H1 (cell line): ENCODE measurements around the gene RARA. TPM values are rescaled to one million over a fixed set of nuclear protein-coding genes. Genes with fewer than 3 reads are reported as not detected.

ENCODE experiments used
- CTCF ChIA-PET: fragments of 300-600 bp; sonication (Branson Sonifier 250); formaldehyde crosslinking; loops from one replicate; lab custom pipeline; 2021; ENCODE audit not compliant: partially characterized antibody; lab: Charles Lee
- POLR2A ChIA-PET: fragments of 300-600 bp; sonication (Branson Sonifier 250); formaldehyde crosslinking; loops from one replicate; lab custom pipeline; 2021; ENCODE audit warnings: inconsistent platforms; ENCODE audit not compliant: partially characterized antibody; lab: Charles Lee
- DNase-seq, 2 experiments: peaks; one replicate each; pipeline versions ENCODE4 v3.0.0 to v3.0.0-alpha.2; 2010 to 2022; ENCODE audit warnings: low spot score in 2 of 2, low read depth in 1 of 2, mixed read lengths in 1 of 2
- FAIRE-seq: peaks from 2 replicates; lab custom pipeline; 2011; peaks lifted over from hg19 to GRCh38; lab: Jason Lieb, UNC
- H2AFZ ChIP-seq: 2 replicates; pipeline ENCODE4 v1.8.1; 2012; ENCODE audit warnings: low read length, inconsistent platforms
- H2AK5ac ChIP-seq: 2 replicates; pipeline ENCODE4 v1.6.1; 2013; ENCODE audit warnings: low read depth, low read length
- H2BK120ac ChIP-seq: replicated peaks from 2 replicates; pipeline ENCODE3; 2013; ENCODE audit warnings: low read depth, low read length, inconsistent platforms
- H2BK12ac ChIP-seq: 2 replicates; pipeline ENCODE4 v1.6.1; 2013; ENCODE audit warnings: low read depth, low read length
- H2BK15ac ChIP-seq: 2 replicates; pipeline ENCODE4 v1.6.1; 2013; ENCODE audit warnings: low read length
- H2BK20ac ChIP-seq: 2 replicates; pipeline ENCODE4 v1.6.1; 2013; ENCODE audit warnings: low read length
- H2BK5ac ChIP-seq: 2 replicates; pipeline ENCODE4 v1.6.1; 2013; ENCODE audit warnings: low read depth, low read length
- H3K14ac ChIP-seq: 2 replicates; pipeline ENCODE4 v1.6.1; 2013; ENCODE audit warnings: inconsistent platforms; ENCODE audit not compliant: insufficient read length
- H3K18ac ChIP-seq: 2 replicates; pipeline ENCODE4 v1.6.1; 2013; ENCODE audit warnings: low read length; ENCODE audit errors: extremely low read depth
- H3K23ac ChIP-seq: 2 replicates; pipeline ENCODE4 v1.6.1; 2013; ENCODE audit warnings: inconsistent platforms; ENCODE audit not compliant: insufficient read length
- H3K23me2 ChIP-seq: 2 replicates; pipeline ENCODE4 v1.6.1; 2013; ENCODE audit warnings: low read depth, low read length
- H3K27ac ChIP-seq: 2 replicates; pipeline ENCODE4 v1.6.1; 2011; ENCODE audit warnings: low read depth, low read length, inconsistent platforms
- H3K27me3 ChIP-seq, 4 experiments: replicated peaks in 1 of 4; 1 replicate in 1 of 4; 2 replicates in 3 of 4; pipeline versions ENCODE4 v1.6.1 to v1.8.1; 2011 to 2013; ENCODE audit warnings: low read length in 3 of 4, mild to moderate bottlenecking in 3 of 4, inconsistent platforms in 2 of 4, mixed read lengths in 2 of 4, moderate library complexity in 1 of 4; ENCODE audit not compliant: control insufficient read depth in 3 of 4, insufficient read depth in 3 of 4; ENCODE audit errors: extremely low read depth in 1 of 4
- H3K36me3 ChIP-seq, 4 experiments: 2 replicates each; pipeline versions ENCODE4 v1.6.1 to v1.8.1; 2011 to 2013; ENCODE audit warnings: mild to moderate bottlenecking in 4 of 4, low read length in 3 of 4, moderate library complexity in 2 of 4, control low read depth in 1 of 4, inconsistent platforms in 1 of 4; ENCODE audit not compliant: insufficient read depth in 4 of 4, control insufficient read depth in 2 of 4
- H3K4ac ChIP-seq: replicated peaks from 2 replicates; pipeline ENCODE3; 2013; ENCODE audit warnings: low read length, low read depth, mixed read lengths, inconsistent platforms; ENCODE audit not compliant: insufficient read length
- H3K4me1 ChIP-seq, 4 experiments: replicated peaks in 1 of 4; 1 replicate in 1 of 4; 2 replicates in 3 of 4; pipeline versions ENCODE4 v1.6.1 to v1.8.1; 2011 to 2013; ENCODE audit warnings: low read length in 3 of 4, inconsistent platforms in 2 of 4, mixed read lengths in 1 of 4; ENCODE audit not compliant: insufficient read depth in 4 of 4, control insufficient read depth in 3 of 4
- H3K4me2 ChIP-seq, 2 experiments: 2 replicates each; pipeline versions ENCODE4 v1.6.1 to v1.8.1; 2011 to 2013; ENCODE audit warnings: low read depth in 2 of 2, low read length in 2 of 2, control low read depth in 1 of 2, inconsistent platforms in 1 of 2, mild to moderate bottlenecking in 1 of 2; ENCODE audit not compliant: insufficient read depth in 1 of 2
- H3K4me3 ChIP-seq, 4 experiments: fragments of 200-600, 300-600 bp in 1 of 4; sonication (generic), shearing (Covaris generic), sonication (Bioruptor Twin) in 1 of 4; 2 replicates each; pipeline versions ENCODE4 v1.5.1 to v1.8.1; 2011 to 2016; ENCODE audit warnings: low read length in 4 of 4, low read depth in 3 of 4, control low read depth in 2 of 4, inconsistent platforms in 2 of 4, mild to moderate bottlenecking in 2 of 4, mixed read lengths in 1 of 4, moderate library complexity in 1 of 4; ENCODE audit not compliant: insufficient read depth in 2 of 4; ENCODE audit errors: extremely low read depth in 1 of 4
- H3K56ac ChIP-seq: replicated peaks from 2 replicates; pipeline ENCODE3; 2013; ENCODE audit warnings: low read depth, mild to moderate bottlenecking, mixed read lengths, low read length, inconsistent platforms; ENCODE audit not compliant: insufficient read length
- H3K79me1 ChIP-seq: 2 replicates; pipeline ENCODE4 v1.6.1; 2013; ENCODE audit warnings: low read depth, low read length, control low read depth
- H3K79me2 ChIP-seq, 2 experiments: 2 replicates each; pipeline versions ENCODE4 v1.6.1 to v1.8.1; 2012 to 2013; ENCODE audit warnings: low read length in 2 of 2, mild to moderate bottlenecking in 2 of 2, inconsistent platforms in 1 of 2; ENCODE audit not compliant: insufficient read depth in 2 of 2, control insufficient read depth in 1 of 2
- H3K9ac ChIP-seq, 4 experiments: replicated peaks in 1 of 4; 1 replicate in 1 of 4; 2 replicates in 3 of 4; pipeline versions ENCODE4 v1.6.1 to v1.8.1; 2011 to 2013; ENCODE audit warnings: low read depth in 3 of 4, low read length in 3 of 4, control low read depth in 2 of 4, mild to moderate bottlenecking in 2 of 4, moderate library complexity in 2 of 4, inconsistent platforms in 1 of 4; ENCODE audit errors: extremely low read depth in 1 of 4
- H3K9me3 ChIP-seq, 2 experiments: 2 replicates each; pipeline versions ENCODE4 v1.6.1 to v1.8.1; 2012 to 2013; ENCODE audit warnings: mild to moderate bottlenecking in 2 of 2, moderate library complexity in 2 of 2, control low read depth in 1 of 2, inconsistent platforms in 1 of 2, low read depth in 1 of 2, low read length in 1 of 2, mixed read lengths in 1 of 2; ENCODE audit not compliant: insufficient read depth in 2 of 2
- H4K20me1 ChIP-seq, 2 experiments: replicated peaks in 1 of 2; 2 replicates each; pipeline versions ENCODE3 to v1.8.1; 2011 to 2013; ENCODE audit warnings: inconsistent platforms in 2 of 2, low read length in 2 of 2, mild to moderate bottlenecking in 1 of 2; ENCODE audit not compliant: insufficient read depth in 2 of 2, control insufficient read depth in 1 of 2
- H4K5ac ChIP-seq: 2 replicates; pipeline ENCODE4 v1.6.1; 2013; ENCODE audit warnings: low read length, low read depth, mixed read lengths, inconsistent platforms; ENCODE audit not compliant: insufficient read length
- H4K8ac ChIP-seq: 2 replicates; pipeline ENCODE4 v1.8.0; 2013; ENCODE audit warnings: mild to moderate bottlenecking, moderate library complexity, low read length, inconsistent platforms; ENCODE audit not compliant: insufficient read depth; ENCODE audit errors: extremely low read depth
- H4K91ac ChIP-seq: replicated peaks from 2 replicates; pipeline ENCODE3; 2013; ENCODE audit warnings: low read length, mixed read lengths, inconsistent platforms; ENCODE audit not compliant: insufficient read length
- SIRT6 ChIP-seq: IDR thresholded peaks from one replicate; pipeline ENCODE4 v1.7.1; 2012; ENCODE audit warnings: low read length, inconsistent platforms
- SIX5 ChIP-seq: IDR thresholded peaks from 2 replicates; pipeline ENCODE4 v1.6.1; 2011; ENCODE audit warnings: mild to moderate bottlenecking, low read depth, low read length
- WGBS, 2 experiments: shearing (Covaris generic) in 1 of 2; methylation state at CpG; one replicate each; pipeline versions ENCODE4 v1.1.6 to v1.1.7; 2013 to 2015; ENCODE audit warnings: low lambda C conversion rate in 2 of 2, mixed read lengths in 2 of 2, inconsistent platforms in 1 of 2, low coverage in 1 of 2, missing lambda C conversion rate in 1 of 2; ENCODE audit not compliant: insufficient replicate concordance in 2 of 2, insufficient coverage in 1 of 2, insufficient read length in 1 of 2; ENCODE audit errors: extremely low coverage in 1 of 2, missing lambda C conversion rate in 1 of 2; 5-methylcytosine and 5-hydroxymethylcytosine counted together
- polyA plus RNA-seq, 7 experiments: library from polyadenylated mRNA; depleted of rRNA in 3 of 7; stranded (reverse) in 5 of 7; unstranded in 2 of 7; fragments of >200 nt in 5 of 7; fragments of 200-250 nt in 2 of 7; gene quantifications; 1 replicate in 5 of 7; 2 replicates in 1 of 7; 4 replicates in 1 of 7; pipeline versions ENCODE4 v1.2.1 to v1.2.3, GENCODE V29; 2011 to 2013; ENCODE audit warnings: missing spikeins in 2 of 7, mixed read lengths in 2 of 7
- total RNA-seq: library from RNA; stranded (reverse); fragmentation: NEBNext Ultra II Directional; extraction: Animal tissue kit (Norgen Biotek cat#: 25700); gene quantifications from 2 replicates; pipeline ENCODE4 v1.2.1, GENCODE V29; 2021

RARA gene
- total and polyA plus RNA-seq, 2 of the 8 experiments (the other 6 are each of a cell fraction or from before 2014, with no cell fraction given) = 4.4 to 16.5 TPM

DNA sequence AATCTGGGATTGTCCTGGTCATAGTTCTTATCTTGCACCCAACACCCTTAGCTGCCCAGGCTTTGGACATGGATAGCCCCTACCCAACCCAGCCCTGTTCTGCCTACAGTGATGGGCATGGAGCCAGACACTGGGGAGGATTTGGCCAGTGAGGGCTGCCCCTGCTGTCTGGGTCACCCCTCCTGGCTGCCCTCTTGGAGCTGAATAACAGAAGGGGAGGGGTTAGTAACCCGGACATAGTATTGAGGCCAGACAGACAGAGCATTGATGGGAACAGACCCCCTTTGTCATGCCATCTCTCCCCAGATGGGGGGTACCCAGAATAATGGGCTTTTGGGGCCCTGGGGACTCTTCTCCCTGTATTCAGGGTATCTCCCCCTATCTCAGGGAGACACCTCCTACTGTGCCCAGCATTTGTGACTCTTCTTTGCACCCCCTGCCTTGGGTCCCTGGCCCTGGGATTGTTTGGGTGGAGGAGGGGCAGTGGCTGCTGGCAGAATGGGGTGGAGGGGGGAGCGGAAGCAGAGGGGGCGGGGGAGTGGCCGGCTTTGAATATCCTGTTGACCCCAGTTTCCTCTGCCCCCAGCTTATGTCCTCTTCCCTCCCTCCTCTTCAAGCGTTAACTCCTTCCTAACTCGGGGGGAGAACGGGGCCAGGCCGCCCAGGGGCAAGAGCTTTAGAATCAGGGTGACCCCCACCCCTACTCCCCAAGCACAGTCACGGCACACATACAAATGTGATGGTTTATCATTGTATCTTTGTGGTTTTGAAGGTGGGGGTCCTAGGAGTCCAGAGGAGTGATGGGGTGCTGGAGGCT lies 38.5 kb downstream of the RARA start:
- Histone ChIP-seq H3K79me2 (no peaks in the 10 kb centered on the region; a peak in 1 of 4 replicates), H2AK5ac (peak overlapping the region; percentile 91; the same call in 1 of the 2 replicates), H3K56ac (no peak overlapping the region), H3K4me1 (peaks cover 21 to 72% (median 54%) of the 10 kb centered on the region in 4 experiments), H2BK20ac (peak overlapping the region; percentile 55; the same call in 1 of the 2 replicates), H3K4ac (no peak overlapping the region), H3K36me3 (no peaks in the 10 kb centered on the region; a peak in 1 of 8 replicates), H2BK15ac (peak overlapping the region; percentile 65; the same call in 1 of the 2 replicates), H2BK5ac (peak overlapping the region; percentile 81; the same call in 1 of the 2 replicates), H3K27ac (no peak overlapping the region), H3K79me1 (peaks cover 5% of the 10 kb centered on the region; the same call in 1 of the 2 replicates), H3K4me3 (peak overlapping the region in 3 of 4 experiments; percentile 6 to 43 (median 7); a peak in 3 of 8 replicates), H4K20me1 (peaks cover 37 to 57% of the 10 kb centered on the region in 2 experiments), H4K91ac (peak overlapping the region; percentile 85), H4K8ac (no peak overlapping the region), H3K4me2 (peak overlapping the region; percentile 77 to 87), H2BK120ac (no peak overlapping the region), H2AFZ (no peak overlapping the region), H3K27me3 (peaks cover 19 to 70% (median 56%) of the 10 kb centered on the region in 4 experiments), H3K23me2 (peaks cover 17% of the 10 kb centered on the region; the same call in 1 of the 2 replicates), H3K23ac (no peak overlapping the region), H3K18ac (peak overlapping the region; percentile 75; the same call in 1 of the 2 replicates), H2BK12ac (peak overlapping the region; percentile 96; the same call in 1 of the 2 replicates), H3K9me3 (no peaks in the 10 kb centered on the region), H3K14ac (no peak overlapping the region), H4K5ac (no peak overlapping the region), H3K9ac (no peak overlapping the region)
- ChIA-PET CTCF (interaction anchor here (0.8 to 30.8 kb wide), 7 partner anchors 8 to 1453 kb away, joined by 3 to 1198 read pairs (median 3); partner anchors contain the start of gene RARA), POLR2A (interaction anchor here (0.6 to 27.8 kb wide), 4 partner anchors 14 to 94 kb away, joined by 3 to 570 read pairs (median 12); partner anchors contain the start of genes CDC6 and RARA)
- DNase-seq (no peak), FAIRE-seq (no peak)
- WGBS, 2 experiments = 24% methylated on average over 6 of the region's 9 CpGs; no CpG with 5 or more reads in 1 of the 2 experiments
- TF ChIP-seq SIRT6 (no peak), SIX5 (no peak)
